Gastroesophageal sphincter (tissue), 3 donors: ENCODE measurements around the gene NANOGP8.

Experiments
- CTCF ChIP-seq, 4 experiments: fragments of 200-600 bp in 2 of 4; fragments of 450-650 bp in 2 of 4; sonication (generic) in 1 of 4; IDR thresholded peaks; one replicate each; pipeline ENCODE4 v1.5.1; 2017 to 2019; ENCODE audit warnings: antibody characterized with exemption in 4 of 4, mild to moderate bottlenecking in 2 of 4, moderate library complexity in 2 of 4
- POLR2A ChIP-seq, 2 donors: fragments of 450-650 bp; IDR thresholded peaks; one replicate each; pipeline ENCODE4 v1.6.1; 2017; ENCODE audit warnings: antibody characterized with exemption in 2 of 2, mild to moderate bottlenecking in 2 of 2, moderate library complexity in 1 of 2

GRCh38 chr15:35092311-35092710, 7.2 kb upstream of the NANOGP8 start:
- TF ChIP-seq CTCF (IDR thresholded peaks at IDR 0.05) = no peak
- no peak for TF ChIP-seq POLR2A (IDR thresholded peaks at IDR 0.05)
